H1 (cell line): ENCODE measurements around the gene DNTTIP2. TPM values are rescaled to one million over a fixed set of nuclear protein-coding genes. Genes with fewer than 3 reads are reported as not detected.

ENCODE experiments used
- CTCF ChIA-PET: fragments of 300-600 bp; sonication (Branson Sonifier 250); formaldehyde crosslinking; loops from one replicate; lab custom pipeline; 2021; ENCODE audit not compliant: partially characterized antibody; lab: Charles Lee
- POLR2A ChIA-PET: fragments of 300-600 bp; sonication (Branson Sonifier 250); formaldehyde crosslinking; loops from one replicate; lab custom pipeline; 2021; ENCODE audit warnings: inconsistent platforms; ENCODE audit not compliant: partially characterized antibody; lab: Charles Lee
- DNase-seq, 2 experiments: peaks; one replicate each; pipeline versions ENCODE4 v3.0.0 to v3.0.0-alpha.2; 2010 to 2022; ENCODE audit warnings: low spot score in 2 of 2, low read depth in 1 of 2, mixed read lengths in 1 of 2
- FAIRE-seq: peaks from 2 replicates; lab custom pipeline; 2011; peaks lifted over from hg19 to GRCh38; lab: Jason Lieb, UNC
- H2AFZ ChIP-seq: 2 replicates; pipeline ENCODE4 v1.8.1; 2012; ENCODE audit warnings: low read length, inconsistent platforms
- H2AK5ac ChIP-seq: 2 replicates; pipeline ENCODE4 v1.6.1; 2013; ENCODE audit warnings: low read depth, low read length
- H2BK120ac ChIP-seq: replicated peaks from 2 replicates; pipeline ENCODE3; 2013; ENCODE audit warnings: low read depth, low read length, inconsistent platforms
- H2BK12ac ChIP-seq: 2 replicates; pipeline ENCODE4 v1.6.1; 2013; ENCODE audit warnings: low read depth, low read length
- H2BK15ac ChIP-seq: 2 replicates; pipeline ENCODE4 v1.6.1; 2013; ENCODE audit warnings: low read length
- H2BK20ac ChIP-seq: 2 replicates; pipeline ENCODE4 v1.6.1; 2013; ENCODE audit warnings: low read length
- H2BK5ac ChIP-seq: 2 replicates; pipeline ENCODE4 v1.6.1; 2013; ENCODE audit warnings: low read depth, low read length
- H3K14ac ChIP-seq: 2 replicates; pipeline ENCODE4 v1.6.1; 2013; ENCODE audit warnings: inconsistent platforms; ENCODE audit not compliant: insufficient read length
- H3K18ac ChIP-seq: 2 replicates; pipeline ENCODE4 v1.6.1; 2013; ENCODE audit warnings: low read length; ENCODE audit errors: extremely low read depth
- H3K23ac ChIP-seq: 2 replicates; pipeline ENCODE4 v1.6.1; 2013; ENCODE audit warnings: inconsistent platforms; ENCODE audit not compliant: insufficient read length
- H3K23me2 ChIP-seq: 2 replicates; pipeline ENCODE4 v1.6.1; 2013; ENCODE audit warnings: low read depth, low read length
- H3K27ac ChIP-seq: 2 replicates; pipeline ENCODE4 v1.6.1; 2011; ENCODE audit warnings: low read depth, low read length, inconsistent platforms
- H3K27me3 ChIP-seq, 4 experiments: replicated peaks in 1 of 4; 1 replicate in 1 of 4; 2 replicates in 3 of 4; pipeline versions ENCODE4 v1.6.1 to v1.8.1; 2011 to 2013; ENCODE audit warnings: low read length in 3 of 4, mild to moderate bottlenecking in 3 of 4, inconsistent platforms in 2 of 4, mixed read lengths in 2 of 4, moderate library complexity in 1 of 4; ENCODE audit not compliant: control insufficient read depth in 3 of 4, insufficient read depth in 3 of 4; ENCODE audit errors: extremely low read depth in 1 of 4
- H3K36me3 ChIP-seq, 4 experiments: 2 replicates each; pipeline versions ENCODE4 v1.6.1 to v1.8.1; 2011 to 2013; ENCODE audit warnings: mild to moderate bottlenecking in 4 of 4, low read length in 3 of 4, moderate library complexity in 2 of 4, control low read depth in 1 of 4, inconsistent platforms in 1 of 4; ENCODE audit not compliant: insufficient read depth in 4 of 4, control insufficient read depth in 2 of 4
- H3K4ac ChIP-seq: replicated peaks from 2 replicates; pipeline ENCODE3; 2013; ENCODE audit warnings: low read length, low read depth, mixed read lengths, inconsistent platforms; ENCODE audit not compliant: insufficient read length
- H3K4me1 ChIP-seq, 4 experiments: replicated peaks in 1 of 4; 1 replicate in 1 of 4; 2 replicates in 3 of 4; pipeline versions ENCODE4 v1.6.1 to v1.8.1; 2011 to 2013; ENCODE audit warnings: low read length in 3 of 4, inconsistent platforms in 2 of 4, mixed read lengths in 1 of 4; ENCODE audit not compliant: insufficient read depth in 4 of 4, control insufficient read depth in 3 of 4
- H3K4me2 ChIP-seq, 2 experiments: 2 replicates each; pipeline versions ENCODE4 v1.6.1 to v1.8.1; 2011 to 2013; ENCODE audit warnings: low read depth in 2 of 2, low read length in 2 of 2, control low read depth in 1 of 2, inconsistent platforms in 1 of 2, mild to moderate bottlenecking in 1 of 2; ENCODE audit not compliant: insufficient read depth in 1 of 2
- H3K4me3 ChIP-seq, 4 experiments: fragments of 200-600, 300-600 bp in 1 of 4; sonication (generic), shearing (Covaris generic), sonication (Bioruptor Twin) in 1 of 4; 2 replicates each; pipeline versions ENCODE4 v1.5.1 to v1.8.1; 2011 to 2016; ENCODE audit warnings: low read length in 4 of 4, low read depth in 3 of 4, control low read depth in 2 of 4, inconsistent platforms in 2 of 4, mild to moderate bottlenecking in 2 of 4, mixed read lengths in 1 of 4, moderate library complexity in 1 of 4; ENCODE audit not compliant: insufficient read depth in 2 of 4; ENCODE audit errors: extremely low read depth in 1 of 4
- H3K56ac ChIP-seq: replicated peaks from 2 replicates; pipeline ENCODE3; 2013; ENCODE audit warnings: low read depth, mild to moderate bottlenecking, mixed read lengths, low read length, inconsistent platforms; ENCODE audit not compliant: insufficient read length
- H3K79me1 ChIP-seq: 2 replicates; pipeline ENCODE4 v1.6.1; 2013; ENCODE audit warnings: low read depth, low read length, control low read depth
- H3K79me2 ChIP-seq, 2 experiments: 2 replicates each; pipeline versions ENCODE4 v1.6.1 to v1.8.1; 2012 to 2013; ENCODE audit warnings: low read length in 2 of 2, mild to moderate bottlenecking in 2 of 2, inconsistent platforms in 1 of 2; ENCODE audit not compliant: insufficient read depth in 2 of 2, control insufficient read depth in 1 of 2
- H3K9ac ChIP-seq, 4 experiments: replicated peaks in 1 of 4; 1 replicate in 1 of 4; 2 replicates in 3 of 4; pipeline versions ENCODE4 v1.6.1 to v1.8.1; 2011 to 2013; ENCODE audit warnings: low read depth in 3 of 4, low read length in 3 of 4, control low read depth in 2 of 4, mild to moderate bottlenecking in 2 of 4, moderate library complexity in 2 of 4, inconsistent platforms in 1 of 4; ENCODE audit errors: extremely low read depth in 1 of 4
- H3K9me3 ChIP-seq, 2 experiments: 2 replicates each; pipeline versions ENCODE4 v1.6.1 to v1.8.1; 2012 to 2013; ENCODE audit warnings: mild to moderate bottlenecking in 2 of 2, moderate library complexity in 2 of 2, control low read depth in 1 of 2, inconsistent platforms in 1 of 2, low read depth in 1 of 2, low read length in 1 of 2, mixed read lengths in 1 of 2; ENCODE audit not compliant: insufficient read depth in 2 of 2
- H4K20me1 ChIP-seq, 2 experiments: replicated peaks in 1 of 2; 2 replicates each; pipeline versions ENCODE3 to v1.8.1; 2011 to 2013; ENCODE audit warnings: inconsistent platforms in 2 of 2, low read length in 2 of 2, mild to moderate bottlenecking in 1 of 2; ENCODE audit not compliant: insufficient read depth in 2 of 2, control insufficient read depth in 1 of 2
- H4K5ac ChIP-seq: 2 replicates; pipeline ENCODE4 v1.6.1; 2013; ENCODE audit warnings: low read length, low read depth, mixed read lengths, inconsistent platforms; ENCODE audit not compliant: insufficient read length
- H4K8ac ChIP-seq: 2 replicates; pipeline ENCODE4 v1.8.0; 2013; ENCODE audit warnings: mild to moderate bottlenecking, moderate library complexity, low read length, inconsistent platforms; ENCODE audit not compliant: insufficient read depth; ENCODE audit errors: extremely low read depth
- H4K91ac ChIP-seq: replicated peaks from 2 replicates; pipeline ENCODE3; 2013; ENCODE audit warnings: low read length, mixed read lengths, inconsistent platforms; ENCODE audit not compliant: insufficient read length
- ASH2L ChIP-seq: fragments of 200-600, 300-600 bp; sonication (generic); IDR thresholded peaks from one replicate; pipeline ENCODE4 v1.7.1; 2017; ENCODE audit warnings: low read length
- EP300 ChIP-seq, 2 experiments: IDR thresholded peaks; 1 replicate in 1 of 2; 2 replicates in 1 of 2; pipeline ENCODE4 v1.6.1; 2011 to 2012; ENCODE audit warnings: low read depth in 2 of 2, low read length in 2 of 2, mild to moderate bottlenecking in 2 of 2, borderline replicate concordance in 1 of 2, inconsistent platforms in 1 of 2, moderate library complexity in 1 of 2
- EZH2 ChIP-seq: fragments of 200-600 bp; sonication (generic); IDR thresholded peaks from 2 replicates; pipeline ENCODE4 v1.7.1; 2012; ENCODE audit warnings: low read depth, mild to moderate bottlenecking, moderate library complexity, low read length, inconsistent platforms; ENCODE audit not compliant: severe bottlenecking
- JUN ChIP-seq: IDR thresholded peaks from 2 replicates; pipeline ENCODE4 v1.6.1; 2011; ENCODE audit warnings: low read depth, mild to moderate bottlenecking, improper control_type of control experiment, low read length
- KDM4A ChIP-seq: IDR thresholded peaks from one replicate; pipeline ENCODE4 v1.7.1; 2012; ENCODE audit warnings: low read depth, mild to moderate bottlenecking, moderate library complexity, low read length, inconsistent platforms; ENCODE audit not compliant: severe bottlenecking
- NRF1 ChIP-seq: IDR thresholded peaks from 2 replicates; pipeline ENCODE4 v1.6.1; 2011; ENCODE audit warnings: mild to moderate bottlenecking, low read depth, low read length, improper control_type of control experiment
- RBBP5 ChIP-seq: IDR thresholded peaks from 2 replicates; pipeline ENCODE4 v1.7.1; 2012; ENCODE audit warnings: low read depth, mild to moderate bottlenecking, inconsistent platforms, low read length, moderate library complexity, borderline replicate concordance
- YY1 ChIP-seq: IDR thresholded peaks from 2 replicates; pipeline ENCODE4 v1.6.1; 2011; ENCODE audit warnings: low read depth, mild to moderate bottlenecking, low read length
- WGBS, 2 experiments: shearing (Covaris generic) in 1 of 2; methylation state at CpG; one replicate each; pipeline versions ENCODE4 v1.1.6 to v1.1.7; 2013 to 2015; ENCODE audit warnings: low lambda C conversion rate in 2 of 2, mixed read lengths in 2 of 2, inconsistent platforms in 1 of 2, low coverage in 1 of 2, missing lambda C conversion rate in 1 of 2; ENCODE audit not compliant: insufficient replicate concordance in 2 of 2, insufficient coverage in 1 of 2, insufficient read length in 1 of 2; ENCODE audit errors: extremely low coverage in 1 of 2, missing lambda C conversion rate in 1 of 2; 5-methylcytosine and 5-hydroxymethylcytosine counted together
- polyA plus RNA-seq, 7 experiments: library from polyadenylated mRNA; depleted of rRNA in 3 of 7; stranded (reverse) in 5 of 7; unstranded in 2 of 7; fragments of >200 nt in 5 of 7; fragments of 200-250 nt in 2 of 7; gene quantifications; 1 replicate in 5 of 7; 2 replicates in 1 of 7; 4 replicates in 1 of 7; pipeline versions ENCODE4 v1.2.1 to v1.2.3, GENCODE V29; 2011 to 2013; ENCODE audit warnings: missing spikeins in 2 of 7, mixed read lengths in 2 of 7
- total RNA-seq: library from RNA; stranded (reverse); fragmentation: NEBNext Ultra II Directional; extraction: Animal tissue kit (Norgen Biotek cat#: 25700); gene quantifications from 2 replicates; pipeline ENCODE4 v1.2.1, GENCODE V29; 2021

Gene DNTTIP2
- total and polyA plus RNA-seq, 2 of the 8 experiments (the other 6 are each of a cell fraction or from before 2014, with no cell fraction given) = 6.3 to 80.4 TPM

- DNase-seq (no peak), FAIRE-seq (no peak)
- H3K27ac ChIP-seq = no peak overlapping the region
- no peak overlapping the region for H2BK12ac ChIP-seq
- ChIA-PET CTCF (no interaction called here), POLR2A (no interaction called here)
- no peak overlapping the region for H2BK20ac ChIP-seq
- H3K36me3 ChIP-seq = no peaks in the 10 kb centered on the region
- H3K4me2 ChIP-seq = no peak overlapping the region
- no peak overlapping the region for H2BK120ac ChIP-seq
- TF ChIP-seq EP300 (IDR thresholded peaks at IDR 0.05; ENCODE audit: borderline replicate concordance in 1 of 2, low read depth in 2 of 2, low read length in 2 of 2) = no peak
- TF ChIP-seq EZH2 = no peak
- no peak for TF ChIP-seq ASH2L
- TF ChIP-seq NRF1 = no peak
- no peak for TF ChIP-seq JUN
- no peak for TF ChIP-seq KDM4A
- TF ChIP-seq YY1 = no peak
- no peak for TF ChIP-seq RBBP5
- H3K4me1 ChIP-seq = peaks cover 2 to 5% (median 4%) of the 10 kb centered on the region in 4 experiments; a peak in 4 of 7 replicates
- H3K23ac ChIP-seq = no peak overlapping the region
- no peaks in the 10 kb centered on the region for H3K27me3 ChIP-seq
- no peak overlapping the region for H3K4me3 ChIP-seq
- no peak overlapping the region for H3K9ac ChIP-seq
- H3K79me1 ChIP-seq = no peaks in the 10 kb centered on the region
- H3K9me3 ChIP-seq = peaks cover 6 to 15% of the 10 kb centered on the region in 2 experiments
- H2AK5ac ChIP-seq = no peak overlapping the region
- H3K56ac ChIP-seq = no peak overlapping the region
- no peak overlapping the region for H2AFZ ChIP-seq
- no peak overlapping the region for H4K5ac ChIP-seq
- no peaks in the 10 kb centered on the region for H3K23me2 ChIP-seq
- H4K91ac ChIP-seq = no peak overlapping the region
- no peak overlapping the region for H3K4ac ChIP-seq
- no peak overlapping the region for H2BK5ac ChIP-seq
- no peak overlapping the region for H2BK15ac ChIP-seq
- no peaks in the 10 kb centered on the region for H3K79me2 ChIP-seq
- H3K14ac ChIP-seq = no peak overlapping the region
- H4K20me1 ChIP-seq = no peaks in the 10 kb centered on the region
- H4K8ac ChIP-seq = no peak overlapping the region
- 94% methylated on average over 10 of the region's 10 CpGs; no CpG with 5 or more reads in 1 of the 2 experiments for WGBS, 2 experiments
- no peak overlapping the region for H3K18ac ChIP-seq
Measured at GRCh38 chr1:93917302-93917701, 38.3 kb upstream of the DNTTIP2 start.
